RWPE1 (cell line): ENCODE results near the gene PDE7B.
"Not testable (repeated sequence)": the region's sequence is repeated elsewhere in the genome, so short reads cannot be mapped to it uniquely, and the experiment has no call there.

ENCODE experiments used
- CTCF ChIA-PET: fragments of 350-600 bp; sonication (Branson Sonifier 250); formaldehyde crosslinking; extraction: SDS; loops from one replicate; lab custom pipeline; 2021; lab: Yijun Ruan, JAX
- POLR2A ChIA-PET: fragments of 400-600 bp; formaldehyde crosslinking; extraction: SDS; loops from one replicate; lab custom pipeline; 2020; ENCODE audit warnings: antibody characterized with exemption; ENCODE audit not compliant: low non-redundant PET; lab: Yijun Ruan, JAX
- DNase-seq: peaks from one replicate; pipeline ENCODE4 v3.0.0; 2012; ENCODE audit warnings: low spot score
- H3K27ac ChIP-seq: fragments of 450-650 bp; 2 replicates; pipeline ENCODE4 v1.5.1; 2017
- CTCF ChIP-seq: fragments of 450-650 bp; conservative IDR thresholded peaks from 2 replicates; pipeline ENCODE4 v1.5.1; 2017; ENCODE audit warnings: low read depth, mild to moderate bottlenecking

PDE7B gene

GRCh38 chr6:135853227-135853626, 1.7 kb downstream of the PDE7B start:
- no peak for TF ChIP-seq CTCF
- DNase-seq = no peak
- no peak overlapping the region for H3K27ac ChIP-seq
- CTCF ChIA-PET = no interaction called here
- POLR2A ChIA-PET = no interaction called here

GRCh38 chr6:135853986-135854385, 2.5 kb downstream of the PDE7B start:
- no peak for TF ChIP-seq CTCF
- ChIA-PET POLR2A (no interaction called here), CTCF (no interaction called here)
- DNase-seq = no peak
- no peak overlapping the region for H3K27ac ChIP-seq

- ChIA-PET CTCF (no interaction called here), POLR2A (no interaction called here)
- no peak for DNase-seq
- no peak overlapping the region for H3K27ac ChIP-seq
- no peak for TF ChIP-seq CTCF
Measured at GRCh38 chr6:135854799-135855198, 3.3 kb downstream of the PDE7B start.

- no peak for DNase-seq
- no peak for TF ChIP-seq CTCF
- CTCF ChIA-PET = interaction anchor here (0.6 kb wide), 2 partner anchors 54 to 715 kb away, joined by 4 read pairs; no protein-coding TSS in a partner anchor
- POLR2A ChIA-PET = no interaction called here
- H3K27ac ChIP-seq = no peak overlapping the region
Measured at GRCh38 chr6:135858931-135859330, 7.4 kb downstream of the PDE7B start.

GRCh38 chr6:135860361-135860760, 8.9 kb downstream of the PDE7B start:
- TF ChIP-seq CTCF = no peak
- DNase-seq = no peak
- CTCF ChIA-PET = no interaction called here
- POLR2A ChIA-PET = no interaction called here
- no peak overlapping the region for H3K27ac ChIP-seq

- CTCF ChIA-PET = no interaction called here
- POLR2A ChIA-PET = no interaction called here
- no peak overlapping the region for H3K27ac ChIP-seq
Measured at GRCh38 chr6:135861189-135861588, 9.7 kb downstream of the PDE7B start.

GRCh38 chr6:135864929-135865328, 13.4 kb downstream of the PDE7B start:
- H3K27ac ChIP-seq, CTCF ChIA-PET, DNase-seq, POLR2A ChIA-PET: not testable (repeated sequence)

More at GRCh38 chr6:135861189-135861588, 9.7 kb downstream of the PDE7B start:
- DNase-seq = no peak
- TF ChIP-seq CTCF = no peak
